Spleen (tissue), 11 donors: Measurements from ENCODE around the gene BTNL9. TPM values are rescaled to one million over a fixed set of nuclear protein-coding genes. Genes with fewer than 3 reads are reported as not detected.
A peak's percentile ranks its signal among the peaks of the same experiment; 100 is the strongest.
"Not testable (repeated sequence)": the region's sequence is repeated elsewhere in the genome, so short reads cannot be mapped to it uniquely, and the experiment has no call there.

ENCODE experiments used
- DNase-seq: peaks from one replicate; pipeline ENCODE4 v3.0.0-alpha.2; 2020
- H3K27ac ChIP-seq, 8 donors: fragments of 200-600 bp; sonication (generic) in 7 of 8; 1 replicate in 4 of 8; 2 replicates in 4 of 8; pipeline versions ENCODE4 v1.5.0 to v1.8.0; 2016 to 2021; ENCODE audit warnings: inconsistent platforms in 4 of 8, mild to moderate bottlenecking in 4 of 8, moderate library complexity in 1 of 8
- H3K27me3 ChIP-seq, 7 donors: fragments of 200-600 bp; sonication (generic) in 6 of 7; replicated peaks in 1 of 7; 1 replicate in 4 of 7; 2 replicates in 3 of 7; pipeline versions ENCODE4 v1.5.0 to v1.8.0; 2016 to 2021; ENCODE audit warnings: inconsistent platforms in 3 of 7, mild to moderate bottlenecking in 1 of 7
- H3K36me3 ChIP-seq, 6 donors: fragments of 200-600 bp; sonication (generic) in 5 of 6; 1 replicate in 4 of 6; 2 replicates in 2 of 6; pipeline versions ENCODE4 v1.5.0 to v1.8.0; 2016 to 2021; ENCODE audit warnings: inconsistent platforms in 2 of 6
- H3K4me1 ChIP-seq, 6 donors: fragments of 200-600 bp; sonication (generic) in 5 of 6; 1 replicate in 3 of 6; 2 replicates in 3 of 6; pipeline versions ENCODE4 v1.5.0 to v1.8.0; 2016 to 2021; ENCODE audit warnings: inconsistent platforms in 3 of 6
- H3K4me3 ChIP-seq, 8 donors: fragments of 200-600 bp; sonication (generic) in 7 of 8; 1 replicate in 4 of 8; 2 replicates in 4 of 8; pipeline versions ENCODE4 v1.5.0 to v1.8.0; 2016 to 2021; ENCODE audit warnings: inconsistent platforms in 4 of 8, mild to moderate bottlenecking in 4 of 8, moderate library complexity in 2 of 8
- H3K9me3 ChIP-seq, 8 donors: fragments of 200-600 bp; sonication (generic) in 7 of 8; 1 replicate in 4 of 8; 2 replicates in 4 of 8; pipeline versions ENCODE4 v1.5.0 to v1.8.0; 2016 to 2021; ENCODE audit warnings: inconsistent platforms in 4 of 8
- CTCF ChIP-seq, 11 experiments: fragments of 200-600 bp in 7 of 11; fragments of 450-650 bp in 4 of 11; sonication (generic) in 4 of 11; IDR thresholded peaks in 8 of 11; conservative IDR thresholded peaks in 3 of 11; 1 replicate in 7 of 11; 2 replicates in 4 of 11; pipeline versions ENCODE4 v1.4.0 to v1.8.0; 2016 to 2021; ENCODE audit warnings: antibody characterized with exemption in 11 of 11, inconsistent platforms in 4 of 11, mild to moderate bottlenecking in 1 of 11
- POLR2A ChIP-seq, 3 donors: fragments of 450-650 bp; IDR thresholded peaks; one replicate each; pipeline ENCODE4 v1.5.1; 2017; ENCODE audit warnings: antibody characterized with exemption in 3 of 3, mild to moderate bottlenecking in 1 of 3
- POLR2AphosphoS5 ChIP-seq, 3 donors: sonication (generic); formaldehyde crosslinking; IDR thresholded peaks; one replicate each; pipeline ENCODE4 v1.5.1; 2017; ENCODE audit warnings: antibody characterized with exemption in 3 of 3
- WGBS, 5 donors: extraction: QIAGEN DNeasy Blood & Tissue Kit in 3 of 5; methylation state at CpG; one replicate each; pipeline versions ENCODE4 v1.1.5 to v1.1.7; 2013 to 2018; 5-methylcytosine and 5-hydroxymethylcytosine counted together
- intact Hi-C: fragments of 100-400 bp; cut with DNase I; formaldehyde crosslinking; loops from one replicate; pipeline ENCODE4 v1.15.0; 2023; ENCODE audit warnings: low total_unique reads
- polyA plus RNA-seq, 3 donors: library from polyadenylated mRNA; stranded (reverse); fragments of 200-250 nt; gene quantifications; one replicate each; pipeline ENCODE4 v1.2.1, GENCODE V29; 2013
- total RNA-seq, 7 donors: library from RNA; depleted of rRNA in 3 of 7; stranded (reverse); fragments of >200 nt in 3 of 7; fragmentation: NEBNext Ultra II Directional in 4 of 7; extraction: Animal tissue kit (Norgen Biotek cat#: 25700) in 4 of 7; gene quantifications; one replicate each; pipeline versions ENCODE4 v1.1.0 to v1.2.1, GENCODE V29; 2016 to 2021
- donor health status: healthy with polysubstance abuse.
- donor health status: DM: no; HTN: no; CAD: no; lungs with moderate emphysema.
- donor health status: DM: no; HTN: no; CAD: no.
- donor health status: Bipolar disorder and iron deficiency.
- donor health status: healthy.
- donor health status: DM: no; HTN: no; CAD: no.
- donor health status: DM: yes; HTN: yes; CAD: no.

Gene BTNL9
- total and polyA plus RNA-seq, 10 donors = 17.2 to 123 (median 85.7) TPM

- DNase-seq = no peak
- Histone ChIP-seq H3K4me3 (no peak overlapping the region), H3K4me1 (peaks cover 0 to 9% (median 4%) of the 10 kb centered on the region in 6 donors), H3K36me3 (no peaks in the 10 kb centered on the region), H3K27me3 (peaks cover 0 to 49% (median 20%) of the 10 kb centered on the region in 7 donors), H3K9me3 (no peaks in the 10 kb centered on the region), H3K27ac (no peak overlapping the region)
- WGBS, 5 donors = 23 to 29% (median 24%) methylated on average over 11 to 22 of the region's 22 CpGs
- intact Hi-C loops = no loop called here
- TF ChIP-seq POLR2AphosphoS5 (IDR thresholded peaks at IDR 0.05) (no peak), CTCF (IDR thresholded peaks at IDR 0.05 in 8 of 11, conservative IDR thresholded peaks at IDR 0.05 in 3 of 11) (no peak), POLR2A (IDR thresholded peaks at IDR 0.05) (no peak)
These were observed 58.9 kb downstream of the BTNL9 start for GRCh38 chr5:181098762-181099601.

- peaks cover 0 to 11% (median 6%) of the 10 kb centered on the region in 6 donors for H3K4me1 ChIP-seq
- no peak for TF ChIP-seq CTCF (IDR thresholded peaks at IDR 0.05 in 8 of 11, conservative IDR thresholded peaks at IDR 0.05 in 3 of 11)
- 56 to 67% (median 63%) methylated on average over 10 to 11 of the region's 11 CpGs for WGBS, 5 donors
- intact Hi-C loops = no loop called here
- peaks cover 0 to 49% (median 24%) of the 10 kb centered on the region in 7 donors for H3K27me3 ChIP-seq
- no peak overlapping the region for H3K27ac ChIP-seq
- no peak overlapping the region for H3K4me3 ChIP-seq
- no peak for DNase-seq
- no peaks in the 10 kb centered on the region for H3K36me3 ChIP-seq
- H3K9me3 ChIP-seq = no peaks in the 10 kb centered on the region
These were observed 59.6 kb downstream of the BTNL9 start for GRCh38 chr5:181099602-181100086.

GRCh38 chr5:181100121-181100875 is 60.2 kb downstream of the BTNL9 start:
- Histone ChIP-seq H3K9me3 (no peaks in the 10 kb centered on the region), H3K4me1 (peaks cover 0 to 11% (median 6%) of the 10 kb centered on the region in 6 donors), H3K27me3 (peaks cover 0 to 50% (median 25%) of the 10 kb centered on the region in 7 donors), H3K27ac (no peak overlapping the region), H3K36me3 (no peaks in the 10 kb centered on the region), H3K4me3 (peak overlapping the region in 1 of 8 donors; percentile 46)
- WGBS, 5 donors = 7 to 16% (median 8%) methylated on average over 46 to 62 of the region's 62 CpGs
- TF ChIP-seq POLR2A (IDR thresholded peaks at IDR 0.05) = no peak
- no peak for TF ChIP-seq POLR2AphosphoS5 (IDR thresholded peaks at IDR 0.05)
- no peak for TF ChIP-seq CTCF (IDR thresholded peaks at IDR 0.05 in 8 of 11, conservative IDR thresholded peaks at IDR 0.05 in 3 of 11)
- no peak for DNase-seq
- intact Hi-C loops = no loop called here

GRCh38 chr5:181101030-181101641 is 61.1 kb downstream of the BTNL9 start:
- H3K36me3 ChIP-seq, H3K9me3 ChIP-seq, H3K27ac ChIP-seq, intact Hi-C loops, DNase-seq: not testable (repeated sequence)
- Histone ChIP-seq H3K4me1 (peaks cover 0 to 11% (median 6%) of the 10 kb centered on the region in 6 donors), H3K27me3 (peaks cover 0 to 55% (median 25%) of the 10 kb centered on the region in 7 donors), H3K4me3 (peak overlapping the region in 1 of 8 donors; percentile 35)
- WGBS, 5 donors = 0 to 14% methylated on average over 3 to 14 of the region's 54 CpGs; no CpG with 5 or more reads in 3 of the 5 donors

- H3K9me3 ChIP-seq, H3K27ac ChIP-seq, H3K4me3 ChIP-seq, DNase-seq, intact Hi-C loops, H3K36me3 ChIP-seq: not testable (repeated sequence)
- WGBS, 5 donors = no CpG with 5 or more reads among the region's 30 CpGs
- peaks cover 0 to 11% (median 6%) of the 10 kb centered on the region in 6 donors for H3K4me1 ChIP-seq
- H3K27me3 ChIP-seq = peaks cover 0 to 64% (median 29%) of the 10 kb centered on the region in 7 donors
These were observed 62.0 kb downstream of the BTNL9 start for GRCh38 chr5:181101930-181102674.

- H3K27ac ChIP-seq, H3K4me3 ChIP-seq, intact Hi-C loops, H3K36me3 ChIP-seq, H3K9me3 ChIP-seq, DNase-seq: not testable (repeated sequence)
- Histone ChIP-seq H3K4me1 (peaks cover 0 to 11% (median 6%) of the 10 kb centered on the region in 6 donors), H3K27me3 (peaks cover 0 to 75% (median 37%) of the 10 kb centered on the region in 7 donors)
- 8 to 13% (median 13%) methylated on average over 5 of the region's 5 CpGs for WGBS, 5 donors
These were observed 64.1 kb downstream of the BTNL9 start for GRCh38 chr5:181104259-181104568.
